HUDEP-2 (cell line): ENCODE results near the gene YTHDF2.
"Not testable (repeated sequence)": the region's sequence is repeated elsewhere in the genome, so short reads cannot be mapped to it uniquely, and the experiment has no call there.

Experiments used
- DNase-seq, 76 experiments: peaks; one replicate each; lab custom pipeline; 2025; ENCODE audit not compliant: unreplicated experiment in 76 of 76; lab: John Stamatoyannopoulos, UW

Gene YTHDF2

DNA sequence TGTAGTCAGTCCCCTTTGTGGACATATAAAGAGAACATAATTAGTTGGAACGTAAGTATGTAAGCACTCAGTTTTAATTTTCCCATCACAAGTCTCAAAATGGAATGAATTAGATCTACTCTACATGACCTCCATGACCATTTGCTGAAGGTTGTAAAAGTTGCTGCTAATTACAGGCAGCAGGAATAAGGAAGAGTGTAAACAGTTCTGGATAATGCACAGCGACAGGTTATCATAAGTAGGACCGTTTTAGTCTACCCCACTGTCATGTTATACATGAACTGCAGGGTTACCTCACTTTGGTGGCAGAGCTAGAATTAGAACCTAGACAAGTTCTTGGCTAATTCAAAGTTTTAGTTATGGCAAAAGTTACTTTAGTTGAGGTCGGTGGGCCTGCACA lies 21.7 kb downstream of the YTHDF2 start:
- no peak for DNase-seq

DNA sequence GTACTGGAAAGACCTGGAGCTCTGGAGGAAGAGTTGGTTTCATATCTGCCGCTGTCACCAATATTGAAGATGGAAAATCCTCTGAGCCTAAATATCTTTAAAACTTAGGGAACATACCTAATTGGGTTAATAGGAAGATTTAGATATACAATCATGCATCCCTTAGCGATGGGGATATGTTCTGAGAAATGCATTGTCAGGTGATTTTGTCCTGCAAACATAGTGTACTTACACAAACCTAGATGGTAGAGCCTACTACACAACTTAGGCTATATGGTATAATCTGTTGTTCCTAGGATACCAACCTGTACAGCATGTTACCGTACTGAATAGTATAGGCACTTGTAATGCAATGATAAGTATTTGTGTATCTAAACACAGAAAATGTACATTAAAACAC lies 22.5 kb downstream of the YTHDF2 start:
- DNase-seq: no peak

DNA sequence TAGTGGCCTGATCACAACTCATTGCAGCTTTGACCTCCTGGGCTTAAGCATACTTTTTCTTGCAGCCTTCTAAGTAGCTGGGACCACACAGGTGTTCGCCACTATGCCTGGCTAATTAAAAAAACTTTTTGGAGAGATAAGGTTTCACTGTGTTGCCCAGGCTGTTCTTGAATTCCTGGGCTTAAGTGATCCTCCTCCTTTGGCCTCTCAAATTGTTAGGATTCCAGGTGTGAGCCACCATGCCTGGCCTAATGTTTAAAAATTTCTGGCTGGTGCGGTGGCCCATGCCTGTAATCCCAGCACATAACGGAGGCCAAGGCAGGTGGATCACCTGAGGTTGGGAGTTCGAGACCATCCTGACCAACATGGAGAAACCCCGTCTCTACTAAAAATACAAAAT lies 24.4 kb downstream of the YTHDF2 start:
- DNase-seq: no peak

DNA sequence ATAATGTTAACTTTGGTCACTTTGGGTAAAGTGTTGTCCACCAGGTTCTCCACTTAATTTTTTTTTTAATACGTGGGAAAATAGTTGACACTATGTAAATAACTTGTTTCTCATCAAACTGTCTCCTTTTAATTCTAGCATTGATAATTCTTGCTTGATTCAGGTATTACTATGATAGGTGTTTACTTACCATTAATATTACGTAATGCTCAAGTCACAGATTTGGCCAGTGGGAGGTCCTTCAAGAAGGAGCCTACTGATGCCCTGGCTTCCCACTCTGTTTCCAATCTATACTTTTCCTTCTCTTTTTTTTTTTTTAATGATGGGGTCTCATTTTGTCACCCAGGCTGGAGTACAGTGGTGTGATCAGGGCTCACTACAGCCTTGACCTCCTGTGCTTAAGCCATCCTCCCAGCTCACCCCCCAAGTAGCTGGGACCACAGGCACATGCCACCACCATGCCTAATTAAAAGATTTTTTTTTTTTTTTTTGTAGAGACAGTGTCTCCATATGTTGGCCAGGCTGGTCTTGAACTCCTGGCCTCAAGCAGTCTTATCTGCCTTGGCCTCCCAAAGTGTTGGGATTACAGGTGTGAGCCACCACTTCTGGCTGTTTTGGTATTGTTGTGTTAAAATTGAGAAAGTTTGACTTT lies 29.9 kb downstream of the YTHDF2 start:
- no peak for DNase-seq

DNA sequence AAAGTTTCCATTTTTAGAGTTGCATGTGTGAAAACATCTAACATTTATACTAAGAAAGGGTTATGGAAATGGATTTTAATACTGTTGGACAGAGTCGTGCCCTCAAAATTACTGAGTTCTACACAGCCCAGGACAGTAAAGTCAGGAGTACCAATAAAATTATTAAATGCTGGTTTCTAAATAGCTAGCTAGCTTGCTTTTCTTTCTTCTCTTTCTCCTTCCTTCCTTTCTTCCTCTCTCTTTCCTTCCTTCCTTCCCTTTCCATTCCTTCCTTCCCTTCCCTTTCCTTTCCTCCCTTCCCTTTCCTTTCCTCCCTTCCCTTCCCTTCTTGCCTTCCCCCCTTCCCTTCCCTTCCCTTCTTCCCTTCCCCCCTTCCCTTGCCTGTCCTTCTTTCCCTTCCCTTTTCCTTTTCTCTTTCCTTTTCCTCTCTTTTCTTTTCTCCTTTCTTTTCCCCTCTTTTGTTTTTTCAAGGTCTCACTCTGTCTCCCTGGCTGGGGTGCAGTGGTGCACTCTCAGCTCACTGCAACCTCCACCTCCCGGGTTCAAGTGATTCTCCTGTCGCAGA lies 33.9 kb downstream of the YTHDF2 start:
- DNase-seq: no peak

DNA sequence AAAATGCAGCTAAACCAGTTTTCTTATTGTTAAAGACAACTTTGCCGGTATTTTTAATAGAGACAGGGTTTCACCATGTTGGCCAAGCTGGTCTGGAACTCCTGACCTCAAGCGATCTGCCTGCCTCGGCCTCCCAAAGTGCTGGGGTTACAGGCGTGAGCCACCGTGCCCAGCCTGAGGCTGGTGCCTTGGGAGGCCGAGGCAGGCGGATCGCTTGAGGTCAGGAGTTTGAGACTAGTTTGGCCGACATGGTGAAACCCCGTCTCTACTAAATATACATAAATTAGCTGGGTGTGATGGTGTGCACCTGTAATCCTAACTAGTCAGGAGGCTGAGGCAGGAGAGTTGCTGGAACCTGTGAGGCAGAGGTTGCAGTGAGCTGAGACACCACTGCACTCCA lies 35.2 kb downstream of the YTHDF2 start:
- DNase-seq: not testable (repeated sequence)

DNA sequence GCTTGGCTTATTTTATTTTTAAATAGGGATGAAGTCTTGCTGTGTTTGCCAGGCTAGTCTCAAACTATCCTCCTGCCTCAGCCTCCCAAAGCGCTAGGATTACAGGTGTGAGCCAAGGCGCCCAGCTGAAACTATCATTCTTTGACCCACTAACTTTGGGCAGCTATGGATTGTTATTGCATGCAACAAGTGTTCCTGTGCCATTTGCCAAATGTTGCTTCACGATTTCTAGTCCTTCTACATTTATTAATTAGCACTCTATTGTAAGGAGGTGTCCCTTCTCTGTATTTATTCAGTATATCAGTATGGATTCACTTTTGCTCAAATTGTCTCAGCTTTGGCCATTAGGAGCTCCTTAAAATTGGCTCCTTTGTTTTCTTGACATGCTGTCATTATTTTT lies 36.4 kb downstream of the YTHDF2 start:
- DNase-seq: no peak

DNA sequence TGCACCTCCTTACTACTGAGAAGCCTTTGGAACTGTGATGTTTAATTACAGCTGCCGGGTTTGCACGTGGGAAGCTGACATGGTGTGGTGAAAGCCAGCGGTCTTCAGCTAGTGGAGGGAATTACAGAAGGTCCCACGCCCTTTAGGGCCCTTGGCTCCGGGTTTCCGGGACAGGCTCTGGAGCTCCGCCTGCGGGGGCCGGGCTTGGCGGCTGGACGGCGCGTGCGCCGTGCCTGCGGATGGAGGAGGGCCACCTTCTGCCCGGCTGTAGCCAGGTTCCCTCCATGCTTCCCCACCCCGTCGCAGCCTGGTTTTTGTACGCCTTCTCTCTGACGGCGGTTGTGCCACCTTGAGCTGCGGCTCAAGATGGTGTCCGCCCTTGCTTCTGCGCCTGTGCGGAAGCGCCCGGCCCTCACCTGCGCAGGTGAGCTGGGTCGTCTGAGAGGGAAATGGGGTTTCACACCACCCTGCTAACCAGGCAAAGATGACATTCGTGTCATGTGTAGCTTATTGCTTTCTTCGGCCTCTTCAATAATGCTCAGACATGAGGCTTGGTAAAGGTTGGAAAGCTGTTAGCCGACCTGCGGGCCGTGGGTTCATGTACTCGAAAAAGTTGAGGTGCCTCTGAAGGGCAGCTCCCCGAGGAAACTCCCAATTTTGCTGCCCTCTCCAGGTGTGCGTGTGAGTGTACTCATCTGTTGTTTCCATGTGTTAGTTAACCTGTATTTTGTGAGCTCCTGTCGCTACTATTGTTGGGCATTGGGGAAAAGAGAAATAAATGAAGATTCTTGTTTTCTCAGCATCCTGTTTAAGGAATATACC lies 38.6 kb downstream of the YTHDF2 start:
- DNase-seq: peak in 68 of 76 experiments; percentile 8 to 83 (median 53)

DNA sequence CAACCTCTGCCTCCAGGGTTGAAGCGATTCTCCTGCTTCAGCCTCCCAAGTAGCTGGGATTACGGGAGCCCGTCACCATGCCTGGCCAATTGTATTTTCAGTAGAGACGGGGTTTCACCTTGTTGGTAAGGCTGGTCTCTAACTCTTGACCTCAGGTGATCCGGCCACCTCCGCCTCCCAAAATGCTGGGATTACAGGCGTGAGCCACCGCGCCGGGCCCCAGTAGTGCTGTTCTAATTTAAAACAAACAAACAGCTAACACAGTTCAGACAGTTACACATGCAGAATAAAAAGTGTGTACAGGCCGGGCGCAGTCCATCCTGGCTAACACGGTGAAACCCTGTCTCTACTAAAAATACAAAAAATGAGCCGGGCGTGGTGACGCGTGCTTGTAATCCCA lies 39.6 kb downstream of the YTHDF2 start:
- no peak for DNase-seq

DNA sequence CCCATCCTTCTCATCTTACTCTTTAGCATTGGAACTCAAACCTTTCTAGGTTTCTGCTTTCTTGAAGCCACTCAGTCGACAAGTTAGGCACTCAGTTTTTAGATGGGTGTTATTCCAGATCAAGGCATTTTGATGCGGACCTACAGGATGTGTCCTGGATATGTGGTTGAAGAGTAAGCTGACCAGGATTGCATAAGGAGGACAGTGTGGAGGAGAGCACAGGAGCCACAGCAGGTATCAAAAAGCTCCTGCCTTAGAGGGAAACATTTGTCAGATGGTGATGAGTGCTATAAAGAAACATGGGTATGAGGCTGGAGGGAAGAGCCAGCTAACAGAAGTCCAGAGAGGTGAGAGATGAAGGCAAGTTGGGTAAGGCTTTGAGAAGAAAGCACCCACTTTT lies 41.3 kb downstream of the YTHDF2 start:
- DNase-seq: no peak

DNA sequence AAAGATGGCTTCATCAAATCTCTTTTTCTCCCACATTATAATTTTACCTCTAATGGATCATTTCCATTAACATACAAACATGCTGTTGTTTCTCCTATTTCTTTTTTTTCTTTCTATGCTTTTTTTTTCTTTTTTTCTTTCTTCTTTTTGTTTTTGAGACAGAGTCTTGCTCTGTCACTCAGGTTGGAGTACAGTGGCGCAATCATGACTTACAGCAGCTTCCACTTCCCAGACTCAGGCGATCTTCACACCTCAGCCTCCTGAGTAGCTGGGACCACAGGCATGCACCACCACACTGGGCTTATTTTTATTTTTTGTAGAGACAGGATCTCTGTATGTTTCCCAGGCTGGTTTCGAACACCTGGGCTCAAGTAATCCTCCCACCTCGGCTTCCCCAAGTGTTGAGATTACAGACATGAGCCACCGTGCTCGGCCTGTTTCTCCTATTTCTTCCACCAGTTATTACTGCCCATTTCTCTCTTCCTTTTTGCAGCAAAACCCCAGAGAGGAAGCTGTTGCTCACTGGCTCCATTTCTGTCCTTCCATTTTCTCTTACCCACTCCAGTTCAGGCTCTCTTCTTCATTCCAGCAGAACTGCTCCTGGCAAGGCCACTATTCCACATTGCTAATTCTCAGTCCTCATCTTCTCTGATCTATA lies 43.1 kb downstream of the YTHDF2 start:
- DNase-seq: no peak

DNA sequence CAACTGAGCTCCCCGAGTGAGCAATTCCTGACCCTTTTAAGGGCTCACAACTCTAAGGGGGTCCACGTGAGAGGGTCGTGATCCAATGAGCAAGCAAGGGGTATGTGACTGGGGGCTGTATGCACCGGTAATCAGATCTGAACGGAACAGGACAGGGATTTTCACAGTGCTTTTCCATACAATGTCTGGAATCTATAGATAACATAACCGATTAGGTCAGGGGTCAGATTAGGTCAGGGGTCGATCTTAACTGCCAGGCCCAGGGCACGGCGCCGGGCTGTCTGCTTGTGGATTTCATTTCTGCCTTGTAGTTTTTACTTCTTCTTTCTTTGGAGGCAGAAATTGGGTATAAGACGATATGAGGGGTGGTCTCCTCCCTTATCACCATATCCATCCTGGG lies 44.6 kb downstream of the YTHDF2 start:
- no peak for DNase-seq

DNA sequence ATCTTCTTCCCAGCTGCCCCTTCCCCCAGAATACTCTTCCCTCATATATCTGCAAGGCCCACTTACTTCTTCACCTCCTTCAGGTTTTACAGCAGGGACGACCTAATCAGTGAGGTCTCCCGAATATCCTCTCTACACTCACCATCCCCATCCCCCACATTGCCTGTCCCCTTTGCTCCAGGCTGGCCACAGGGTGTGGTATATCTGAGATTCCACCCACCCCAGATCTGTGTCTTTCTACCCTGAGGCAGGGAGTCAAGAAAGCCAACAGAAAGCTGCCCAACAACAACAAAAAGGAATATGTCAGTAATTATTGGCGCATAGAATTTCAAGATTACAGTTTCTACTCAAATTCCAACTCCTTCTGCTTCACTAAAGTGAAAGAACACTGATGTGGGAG lies 45.3 kb downstream of the YTHDF2 start:
- DNase-seq: peak in 2 of 76 experiments; percentile 1 to 5

DNA sequence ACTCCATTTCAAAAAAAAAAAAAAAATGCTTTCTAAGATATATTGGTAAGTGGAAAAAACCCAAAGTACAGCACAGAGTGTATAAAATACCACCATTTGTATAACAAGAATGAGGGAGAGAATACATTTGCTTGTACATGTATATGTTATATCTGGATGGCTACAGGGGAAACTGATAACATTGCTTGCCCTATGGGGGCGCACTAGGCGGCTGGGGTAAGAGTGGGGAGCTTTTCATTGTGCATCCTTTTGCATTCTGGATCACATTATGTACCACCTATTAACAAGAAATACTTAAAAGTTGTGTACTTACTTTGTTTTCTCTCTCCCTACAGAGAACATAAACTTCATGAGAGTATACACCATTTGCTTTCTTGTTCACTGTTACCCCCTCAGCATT lies 46.6 kb downstream of the YTHDF2 start:
- no peak for DNase-seq

DNA sequence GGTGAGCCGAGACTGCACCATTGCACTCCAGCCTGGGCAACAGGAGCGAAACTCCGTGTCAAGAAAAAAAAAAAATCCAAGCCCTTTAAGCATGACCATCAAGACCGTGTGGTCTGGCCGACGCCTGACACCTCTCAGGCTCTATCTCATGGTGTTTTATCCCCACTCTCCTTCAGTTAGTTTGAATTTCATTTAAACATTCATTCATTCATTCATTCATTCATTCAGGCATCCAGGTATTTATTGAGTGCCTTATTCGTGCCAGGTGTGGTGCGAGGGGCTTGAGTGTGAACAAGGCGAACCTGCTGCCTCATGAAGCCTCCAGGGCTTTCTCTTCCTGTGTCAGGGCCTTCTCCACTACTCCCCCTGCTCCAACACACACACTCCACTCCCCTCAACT lies 52.7 kb downstream of the YTHDF2 start:
- no peak for DNase-seq

DNA sequence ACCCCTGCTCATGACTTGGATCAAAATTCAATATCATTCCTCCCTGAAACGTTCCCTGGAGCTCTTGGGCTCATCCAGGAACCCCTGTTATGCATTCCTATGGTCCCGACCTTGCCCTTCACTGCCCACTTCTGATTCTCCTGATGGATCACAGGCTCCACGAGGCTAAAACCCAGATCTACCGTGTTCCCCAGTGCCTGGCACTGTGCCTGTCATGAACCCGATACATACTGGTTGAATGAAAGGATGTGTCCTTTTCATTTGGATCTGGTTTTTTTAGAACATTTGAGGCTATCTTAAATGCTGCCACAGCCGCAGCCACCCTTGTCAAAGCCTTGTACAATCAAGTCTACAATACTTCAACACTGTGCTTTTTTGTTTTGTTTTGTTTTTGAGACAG lies 53.1 kb downstream of the YTHDF2 start:
- DNase-seq: no peak

DNA sequence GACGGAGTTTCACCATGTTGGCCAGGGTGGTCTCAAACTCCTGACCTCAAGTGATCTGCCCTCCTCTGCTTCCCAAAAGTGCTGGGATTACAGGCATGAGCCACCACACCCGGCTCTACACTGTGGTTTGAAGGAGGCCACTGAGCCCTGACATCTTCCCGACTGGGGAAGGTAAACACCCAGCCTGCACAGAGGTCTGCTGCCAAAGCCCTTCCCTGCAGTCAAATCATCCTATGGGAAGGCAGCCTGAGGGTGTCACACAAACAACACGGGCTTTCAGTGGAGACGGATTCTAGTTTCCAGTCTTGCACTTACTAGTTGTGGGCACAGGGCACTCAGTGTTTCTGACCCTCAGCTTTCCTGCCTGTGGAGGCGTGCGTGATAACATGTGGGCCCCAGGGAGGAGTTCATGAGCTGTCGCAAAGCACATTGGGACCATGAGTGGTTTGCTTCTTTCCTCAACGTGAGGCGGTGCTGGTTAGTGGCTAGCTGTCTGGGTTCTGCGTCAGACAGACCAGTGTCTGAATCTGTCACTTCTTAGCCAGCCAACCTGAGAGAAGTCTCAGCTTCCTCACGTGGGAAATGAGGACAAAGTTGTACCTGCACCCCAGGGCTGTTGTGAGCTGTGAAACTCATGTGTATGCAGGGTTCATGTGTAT lies 53.8 kb downstream of the YTHDF2 start:
- DNase-seq: no peak

DNA sequence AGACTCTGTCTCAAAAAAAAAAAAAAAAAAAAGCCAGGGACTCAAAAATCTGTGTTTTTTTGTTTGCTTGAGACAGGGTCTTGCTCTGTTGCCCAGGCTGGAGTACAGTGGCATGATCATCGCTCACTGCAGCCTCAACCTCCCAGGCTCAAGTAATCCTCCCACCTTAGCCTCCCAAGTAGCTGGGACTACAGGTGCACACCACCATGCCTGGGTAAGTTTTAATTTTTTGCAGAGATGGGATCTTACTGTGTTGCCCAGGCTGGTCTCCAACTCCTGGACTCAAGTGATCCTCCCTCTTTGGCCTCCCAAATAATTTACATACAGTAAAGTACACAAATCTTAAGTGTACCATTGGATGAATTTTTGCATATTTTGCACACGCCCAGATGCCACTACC lies 55.2 kb downstream of the YTHDF2 start:
- not testable (repeated sequence) for DNase-seq

DNA sequence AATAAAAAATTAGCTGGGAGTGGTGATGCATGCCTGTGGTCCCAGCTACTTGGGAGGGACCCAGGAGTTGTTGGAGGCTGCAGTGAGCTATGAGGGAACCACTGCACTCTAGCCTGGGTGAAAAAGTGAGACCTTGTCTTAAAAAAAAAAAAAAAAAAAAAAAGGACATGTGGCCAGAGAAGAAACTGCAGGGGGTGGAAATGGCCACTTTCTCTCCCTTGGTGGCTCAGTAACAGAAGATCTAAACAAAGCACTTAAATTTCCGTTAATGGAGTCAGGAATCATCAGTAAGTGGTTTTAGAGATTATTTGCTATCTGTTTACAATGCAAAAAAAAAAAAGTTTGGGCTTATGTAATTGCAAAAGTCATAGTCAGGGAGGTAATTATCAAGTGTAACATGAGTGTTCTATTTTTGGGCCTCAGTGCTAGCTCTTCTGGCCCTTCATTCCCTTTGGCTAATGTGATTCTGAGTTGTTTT lies 55.9 kb downstream of the YTHDF2 start:
- no peak for DNase-seq

DNA sequence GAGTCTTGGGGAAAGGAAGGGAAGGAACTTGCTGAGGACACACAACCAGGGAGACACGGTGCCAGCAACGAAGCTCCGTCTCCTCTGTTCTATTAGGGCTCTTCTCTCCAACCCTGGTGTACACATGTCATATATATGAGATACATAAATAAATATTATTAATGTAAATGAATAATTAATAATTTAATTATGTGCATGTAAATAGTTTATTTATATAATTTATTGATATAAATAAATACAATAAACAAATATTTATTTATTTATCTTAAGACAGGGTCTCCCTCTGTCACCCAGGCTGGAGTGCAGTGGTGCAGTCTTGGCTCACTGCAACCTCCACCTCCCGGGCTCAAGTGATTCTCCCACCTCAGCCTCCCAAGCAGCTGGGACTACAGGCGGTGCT lies 57.8 kb downstream of the YTHDF2 start:
- DNase-seq: not testable (repeated sequence)
